Glutamatergic neuron (in vitro differentiated cells): Measurements from ENCODE around the gene FAM111A. TPM values are rescaled to one million over a fixed set of nuclear protein-coding genes. Genes with fewer than 3 reads are reported as not detected.
A peak's percentile ranks its signal among the peaks of the same experiment; 100 is the strongest.
"Not testable (repeated sequence)": the region's sequence is repeated elsewhere in the genome, so short reads cannot be mapped to it uniquely, and the experiment has no call there.

Source experiments
- DNase-seq: peaks from one replicate; pipeline ENCODE4 v3.0.0; 2022
- H3K27ac Mint-ChIP-seq: one replicate; pipeline ENCODE4 v1.8.0; 2020; ENCODE audit warnings: mild to moderate bottlenecking, mixed read lengths, inconsistent platforms; ENCODE audit not compliant: unreplicated experiment
- H3K27me3 Mint-ChIP-seq: one replicate; pipeline ENCODE4 v1.8.0; 2020; ENCODE audit warnings: mild to moderate bottlenecking, moderate library complexity, mixed read lengths, inconsistent platforms; ENCODE audit not compliant: unreplicated experiment
- H3K36me3 Mint-ChIP-seq: one replicate; pipeline ENCODE4 v1.8.0; 2020; ENCODE audit warnings: mild to moderate bottlenecking, mixed read lengths, inconsistent platforms; ENCODE audit not compliant: unreplicated experiment
- H3K4me1 Mint-ChIP-seq: one replicate; pipeline ENCODE4 v1.8.0; 2020; ENCODE audit warnings: mild to moderate bottlenecking, low read depth, mixed read lengths, inconsistent platforms; ENCODE audit not compliant: unreplicated experiment
- H3K4me3 Mint-ChIP-seq: one replicate; pipeline ENCODE4 v1.8.0; 2020; ENCODE audit warnings: mild to moderate bottlenecking, mixed read lengths, inconsistent platforms; ENCODE audit not compliant: unreplicated experiment
- H3K9me3 Mint-ChIP-seq: one replicate; pipeline ENCODE4 v1.8.0; 2020; ENCODE audit warnings: mild to moderate bottlenecking, moderate library complexity, mixed read lengths, inconsistent platforms; ENCODE audit not compliant: unreplicated experiment
- total RNA-seq: library from RNA; stranded (reverse); fragmentation: NEBNext Ultra II Directional; extraction: Animal tissue kit (Norgen Biotek cat#: 25700); gene quantifications from one replicate; pipeline ENCODE4 v1.2.1, GENCODE V29; 2021; ENCODE audit not compliant: unreplicated experiment
- TF ChIP-seq, protein P1 (sequence below): fragments of 200-600 bp; sonication (generic); IDR thresholded peaks from one replicate; pipeline ENCODE4 v1.5.0; 2021; ENCODE audit not compliant: partially characterized antibody, unreplicated experiment

FAM111A gene
- total RNA-seq, 1 donor from 2014 or later, result 3.1 TPM

- Mint-ChIP-seq H3K4me3 (peak overlapping the region; percentile 71), H3K4me1 (peaks cover 5% of the 10 kb centered on the region), H3K27me3 (peaks cover 6% of the 10 kb centered on the region), H3K9me3 (peaks cover 4% of the 10 kb centered on the region), H3K36me3 (no peaks in the 10 kb centered on the region), H3K27ac (no peak overlapping the region)
- TF ChIP-seq, protein P1, sequence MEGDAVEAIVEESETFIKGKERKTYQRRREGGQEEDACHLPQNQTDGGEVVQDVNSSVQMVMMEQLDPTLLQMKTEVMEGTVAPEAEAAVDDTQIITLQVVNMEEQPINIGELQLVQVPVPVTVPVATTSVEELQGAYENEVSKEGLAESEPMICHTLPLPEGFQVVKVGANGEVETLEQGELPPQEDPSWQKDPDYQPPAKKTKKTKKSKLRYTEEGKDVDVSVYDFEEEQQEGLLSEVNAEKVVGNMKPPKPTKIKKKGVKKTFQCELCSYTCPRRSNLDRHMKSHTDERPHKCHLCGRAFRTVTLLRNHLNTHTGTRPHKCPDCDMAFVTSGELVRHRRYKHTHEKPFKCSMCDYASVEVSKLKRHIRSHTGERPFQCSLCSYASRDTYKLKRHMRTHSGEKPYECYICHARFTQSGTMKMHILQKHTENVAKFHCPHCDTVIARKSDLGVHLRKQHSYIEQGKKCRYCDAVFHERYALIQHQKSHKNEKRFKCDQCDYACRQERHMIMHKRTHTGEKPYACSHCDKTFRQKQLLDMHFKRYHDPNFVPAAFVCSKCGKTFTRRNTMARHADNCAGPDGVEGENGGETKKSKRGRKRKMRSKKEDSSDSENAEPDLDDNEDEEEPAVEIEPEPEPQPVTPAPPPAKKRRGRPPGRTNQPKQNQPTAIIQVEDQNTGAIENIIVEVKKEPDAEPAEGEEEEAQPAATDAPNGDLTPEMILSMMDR, result no peak
- peak; percentile 76 for DNase-seq
Observed at GRCh38 chr11:59102259-59102765, 40.3 kb upstream of the FAM111A start.

DNA sequence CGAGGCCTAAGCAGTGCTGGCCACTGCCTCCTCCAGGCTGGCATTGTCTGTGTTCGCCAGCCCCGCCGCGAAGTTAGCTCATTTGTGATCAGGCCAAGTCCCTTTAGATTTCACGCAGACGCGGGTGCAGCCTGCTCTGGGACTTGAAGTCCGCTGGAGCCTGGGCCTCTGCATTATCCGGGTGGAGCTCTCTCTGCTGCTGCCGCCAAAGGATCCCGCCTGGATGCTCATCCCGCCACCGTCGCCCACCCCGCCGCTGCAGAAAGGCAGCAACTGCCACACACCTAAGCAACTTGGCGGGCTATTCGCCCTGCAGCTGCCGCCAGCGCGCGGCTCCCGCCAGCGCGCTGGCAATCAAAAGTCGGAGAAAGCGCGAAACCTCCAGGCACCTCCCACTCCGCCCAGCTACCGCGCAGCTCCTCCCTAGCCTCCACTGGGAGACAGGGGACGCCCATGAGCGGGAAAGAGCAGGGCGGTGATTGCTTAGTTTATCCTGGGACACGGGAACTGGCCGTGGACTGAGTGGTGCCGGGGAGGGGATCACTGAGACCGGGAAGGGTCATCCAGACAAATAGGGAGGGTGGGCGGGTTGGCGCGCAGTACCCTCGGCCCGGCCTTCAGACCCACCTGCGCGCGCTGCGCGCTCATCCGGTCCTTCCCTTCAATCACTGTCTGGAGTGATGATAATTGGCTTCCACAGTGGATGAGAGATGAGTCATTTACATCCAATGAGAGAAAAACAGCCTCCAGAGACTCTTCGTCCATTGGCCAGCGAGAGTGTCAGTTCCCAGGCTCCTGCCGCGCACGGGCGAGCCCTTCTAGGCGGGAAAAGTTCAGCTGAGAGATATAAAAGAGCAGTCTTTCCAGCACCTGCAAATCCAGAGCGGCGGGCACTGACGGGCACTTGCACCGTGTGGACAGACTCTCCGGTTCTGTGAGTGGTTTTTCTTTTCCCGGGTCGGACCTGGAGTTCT, 36.0 kb upstream of the FAM111A start, which contains the start of gene FAM111B:
TSS of gene FAM111B (plus strand) at position 875 of the 974 bp plus-strand sequence. CDS start 2,389 bp downstream, outside the sequence.
- TF ChIP-seq, protein P1, result no peak
- Mint-ChIP-seq H3K36me3 (no peaks in the 10 kb centered on the region), H3K27me3 (peaks cover 3% of the 10 kb centered on the region), H3K27ac (peak within 1 kb of the TSS; percentile 14), H3K4me3 (peak within 1 kb of the TSS; percentile 92), H3K9me3 (peaks cover 4% of the 10 kb centered on the region), H3K4me1 (peaks cover 5% of the 10 kb centered on the region)
- DNase-seq, result peak; percentile 77

GRCh38 chr11:59107721-59108120, 34.9 kb upstream of the FAM111A start:
- not testable (repeated sequence) for H3K4me1 Mint-ChIP-seq, H3K36me3 Mint-ChIP-seq, H3K9me3 Mint-ChIP-seq, H3K27me3 Mint-ChIP-seq, DNase-seq, H3K27ac Mint-ChIP-seq
- H3K4me3 Mint-ChIP-seq, result peak overlapping the region; percentile 92

- Mint-ChIP-seq H3K9me3 (no peaks in the 10 kb centered on the region), H3K27ac (no peak overlapping the region), H3K36me3 (no peaks in the 10 kb centered on the region), H3K27me3 (no peaks in the 10 kb centered on the region), H3K4me1 (no peaks in the 10 kb centered on the region), H3K4me3 (no peak overlapping the region)
- no peak for DNase-seq
- TF ChIP-seq, protein P1, result no peak
Observed at GRCh38 chr11:59112494-59112893, 30.2 kb upstream of the FAM111A start.

GRCh38 chr11:59114344-59114743, 28.3 kb upstream of the FAM111A start:
- no peak for DNase-seq
- H3K27ac Mint-ChIP-seq, result no peak overlapping the region
- H3K9me3 Mint-ChIP-seq, result peaks cover 2% of the 10 kb centered on the region
- TF ChIP-seq, protein P1, result no peak
- H3K27me3 Mint-ChIP-seq, result no peaks in the 10 kb centered on the region
- H3K4me1 Mint-ChIP-seq, result no peaks in the 10 kb centered on the region
- no peak overlapping the region for H3K4me3 Mint-ChIP-seq
- H3K36me3 Mint-ChIP-seq, result no peaks in the 10 kb centered on the region
